Heart right ventricle (tissue), 16 donors: ENCODE measurements around the gene MFNG. TPM values are rescaled to one million over a fixed set of nuclear protein-coding genes. Genes with fewer than 3 reads are reported as not detected.
"Not testable (repeated sequence)": the region's sequence is repeated elsewhere in the genome, so short reads cannot be mapped to it uniquely, and the experiment has no call there.

Experiments used
- ATAC-seq, 8 donors: fragments of 200-7000 bp; cut with Tn5 transposase; one replicate each; pipeline ENCODE4 v1.9.1; 2020; ENCODE audit warnings: mild to moderate bottlenecking in 8 of 8, moderate library complexity in 8 of 8, moderate number of reproducible peaks in 1 of 8
- DNase-seq, 2 donors: peaks; one replicate each; pipeline ENCODE4 v3.0.0-alpha.2; 2020
- H3K27ac ChIP-seq, 10 donors: fragments of 200-600 bp; sonication (generic) in 2 of 10; one replicate each; pipeline versions ENCODE4 v1.5.0 to v1.8.0; 2020 to 2022; ENCODE audit warnings: mild to moderate bottlenecking in 3 of 10
- H3K27me3 ChIP-seq, 7 donors: fragments of 200-600 bp; one replicate each; pipeline ENCODE4 v1.8.0; 2021 to 2022; ENCODE audit warnings: mild to moderate bottlenecking in 2 of 7
- H3K36me3 ChIP-seq, 9 donors: fragments of 200-600 bp; sonication (generic) in 1 of 9; one replicate each; pipeline versions ENCODE4 v1.5.0 to v1.8.0; 2020 to 2022; ENCODE audit warnings: mild to moderate bottlenecking in 2 of 9
- H3K4me1 ChIP-seq, 9 donors: fragments of 200-600 bp; sonication (generic) in 1 of 9; one replicate each; pipeline versions ENCODE4 v1.5.0 to v1.8.0; 2020 to 2022; ENCODE audit warnings: mild to moderate bottlenecking in 4 of 9
- H3K4me3 ChIP-seq, 10 donors: fragments of 200-600 bp; sonication (generic) in 2 of 10; one replicate each; pipeline versions ENCODE4 v1.5.0 to v1.8.0; 2020 to 2022; ENCODE audit warnings: mild to moderate bottlenecking in 7 of 10, moderate library complexity in 2 of 10
- H3K9me3 ChIP-seq, 11 donors: fragments of 200-600 bp in 10 of 11; sonication (generic) in 2 of 11; one replicate each; pipeline versions ENCODE4 v1.5.0 to v1.8.0; 2013 to 2022; ENCODE audit warnings: mild to moderate bottlenecking in 2 of 11, control low read depth in 1 of 11, moderate library complexity in 1 of 11
- whole genome bisulfite sequencing, 2 donors: extraction: QIAGEN DNeasy Blood & Tissue Kit; methylation state at CpG; one replicate each; pipeline ENCODE4 v1.1.7; 2013; ENCODE audit warnings: inconsistent platforms in 1 of 2; 5-methylcytosine and 5-hydroxymethylcytosine counted together
- intact Hi-C, 10 donors: fragments of 100-400 bp; cut with DNase I; formaldehyde crosslinking; loops; one replicate each; pipeline versions ENCODE4 v1.11.1 to v1.14.2; 2022
- polyA plus RNA-seq, 2 donors: library from polyadenylated mRNA; stranded (reverse); fragments of 200-250 nt; gene quantifications; one replicate each; pipeline ENCODE4 v1.2.3, GENCODE V29; 2013
- total RNA-seq, 10 donors: library from RNA; stranded (reverse); fragmentation: NEBNext Ultra II Directional in 3 of 10; extraction: Animal tissue kit (Norgen Biotek cat#: 25700) in 3 of 10; gene quantifications; one replicate each; pipeline versions ENCODE4 v1.2.1 to v1.2.4, GENCODE V29; 2021 to 2023
- TF ChIP-seq, protein P1 (sequence below), 9 donors: fragments of 200-600 bp; sonication (generic) in 2 of 9; IDR thresholded peaks; one replicate each; pipeline versions ENCODE4 v1.5.0 to v1.8.0; 2021 to 2022; ENCODE audit warnings: antibody characterized with exemption in 9 of 9, mild to moderate bottlenecking in 5 of 9, moderate library complexity in 1 of 9
- donor health status: Arrhythmogenic right ventricular cardiomyopathy.
- donor health status: ischemic (EF 13 %, LVEDD 7.1; RV severe dilation, severe dysfunction).
- donor health status: healthy with polysubstance abuse.
- donor health status: DM: no; HTN: yes; CAD: no.
- donor health status: DM: no; HTN: no; CAD: no.
- donor health status: ischemic (EF 25% LVEDD 6.9; RV normal size, moderate dysfunction).
- donor health status: ischemic (EF 25% LVEDD 5.7; RV mildly dilated, moderate dysfunction).
- donor health status: healthy.
- donor health status: DM: yes; HTN: yes; CAD: no.
- donor health status: Ischemic cardiomyopathy.
- donor health status: ischemic (EF 35%, LVEDD 5.7; RV mildly dilated, moderate dysfunction).
- donor health status: nonischemic (EF 11% LVEDD 7.7; RV severe dilation, severe dysfunction).
- donor health status: DM: yes; HTN: yes; CAD: no.
- donor health status: PGD.
- donor health status: ischemic (EF 29% LVEDD 5.4; RV normal size, mild dysfunction).
- donor health status: nonischemic (EF 23%, LVEDD 6.1; RV moderate dilation, normal function).

Gene MFNG
- total and polyA plus RNA-seq, 12 donors: 5.1 to 19.4 (median 8.8) TPM

DNA sequence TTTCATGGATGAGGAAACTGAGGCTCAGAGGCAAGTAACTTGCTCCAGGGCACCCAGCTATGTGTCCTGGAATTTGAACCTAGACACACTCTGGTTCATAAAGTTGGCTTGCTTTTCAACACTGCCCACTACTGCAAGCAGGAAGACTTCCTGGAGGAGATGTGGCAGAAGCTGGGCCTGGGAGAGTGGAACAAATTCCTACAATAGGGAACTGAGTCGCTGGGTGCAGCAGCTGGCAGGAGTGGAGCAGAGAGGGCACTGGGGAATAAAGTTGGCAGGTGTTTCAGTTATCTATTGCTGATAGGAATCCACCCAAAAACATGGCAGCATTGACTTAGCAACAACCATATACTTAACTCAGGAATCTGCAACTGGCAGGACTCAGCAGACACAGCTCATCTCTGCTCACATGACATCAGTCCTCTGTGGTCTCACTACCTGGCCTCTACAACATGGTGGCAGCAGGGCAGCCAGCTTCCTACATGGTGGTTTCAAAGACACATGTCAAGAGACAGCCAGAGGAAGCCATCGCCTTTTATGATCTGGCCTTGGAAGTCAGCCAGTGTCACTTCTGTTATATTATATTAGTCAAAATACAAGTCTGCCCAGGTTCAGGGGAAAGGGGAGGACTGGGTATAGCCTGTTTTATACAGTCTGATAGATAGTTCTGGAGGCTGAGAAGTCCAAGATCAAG is 43.6 kb upstream of the MFNG start:
- ATAC-seq: no peak
- intact Hi-C loops: no loop called here

DNA sequence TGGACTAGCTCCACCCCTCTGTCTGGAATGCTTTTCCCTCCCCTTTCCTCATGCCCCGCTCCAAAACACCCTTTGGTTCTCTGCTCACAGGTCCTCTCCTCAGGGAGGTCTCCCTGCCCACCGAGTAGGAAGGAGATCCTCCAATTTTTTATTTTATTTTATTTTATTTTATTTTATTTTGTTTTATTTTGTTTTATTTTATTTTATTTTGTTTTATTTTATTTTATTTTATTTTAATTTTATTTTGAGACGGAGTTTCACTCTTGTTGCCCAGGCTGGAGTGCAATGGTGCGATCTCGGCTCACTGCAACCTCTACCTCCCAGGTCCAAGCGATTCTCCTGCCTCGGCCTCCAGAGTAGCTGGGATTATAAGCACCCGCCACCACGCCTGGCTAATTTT is 41.8 kb upstream of the MFNG start:
- not testable (repeated sequence) for ATAC-seq

More for the DNA sequence above, 43.6 kb upstream of the MFNG start:
- no peaks in the 10 kb centered on the region for H3K36me3 ChIP-seq
- DNase-seq: no peak
- peaks cover 0 to 24% (median 0%) of the 10 kb centered on the region in 9 donors for H3K4me1 ChIP-seq
- peaks cover 0 to 4% (median 0%) of the 10 kb centered on the region in 7 donors for H3K27me3 ChIP-seq
- TF ChIP-seq, protein P1, sequence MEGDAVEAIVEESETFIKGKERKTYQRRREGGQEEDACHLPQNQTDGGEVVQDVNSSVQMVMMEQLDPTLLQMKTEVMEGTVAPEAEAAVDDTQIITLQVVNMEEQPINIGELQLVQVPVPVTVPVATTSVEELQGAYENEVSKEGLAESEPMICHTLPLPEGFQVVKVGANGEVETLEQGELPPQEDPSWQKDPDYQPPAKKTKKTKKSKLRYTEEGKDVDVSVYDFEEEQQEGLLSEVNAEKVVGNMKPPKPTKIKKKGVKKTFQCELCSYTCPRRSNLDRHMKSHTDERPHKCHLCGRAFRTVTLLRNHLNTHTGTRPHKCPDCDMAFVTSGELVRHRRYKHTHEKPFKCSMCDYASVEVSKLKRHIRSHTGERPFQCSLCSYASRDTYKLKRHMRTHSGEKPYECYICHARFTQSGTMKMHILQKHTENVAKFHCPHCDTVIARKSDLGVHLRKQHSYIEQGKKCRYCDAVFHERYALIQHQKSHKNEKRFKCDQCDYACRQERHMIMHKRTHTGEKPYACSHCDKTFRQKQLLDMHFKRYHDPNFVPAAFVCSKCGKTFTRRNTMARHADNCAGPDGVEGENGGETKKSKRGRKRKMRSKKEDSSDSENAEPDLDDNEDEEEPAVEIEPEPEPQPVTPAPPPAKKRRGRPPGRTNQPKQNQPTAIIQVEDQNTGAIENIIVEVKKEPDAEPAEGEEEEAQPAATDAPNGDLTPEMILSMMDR (IDR thresholded peaks at IDR 0.05): no peak
- H3K27ac ChIP-seq: no peak overlapping the region
- no peaks in the 10 kb centered on the region for H3K9me3 ChIP-seq
- WGBS, 2 donors: 52 to 59% methylated on average over 2 of the region's 2 CpGs
- no peak overlapping the region for H3K4me3 ChIP-seq

DNA sequence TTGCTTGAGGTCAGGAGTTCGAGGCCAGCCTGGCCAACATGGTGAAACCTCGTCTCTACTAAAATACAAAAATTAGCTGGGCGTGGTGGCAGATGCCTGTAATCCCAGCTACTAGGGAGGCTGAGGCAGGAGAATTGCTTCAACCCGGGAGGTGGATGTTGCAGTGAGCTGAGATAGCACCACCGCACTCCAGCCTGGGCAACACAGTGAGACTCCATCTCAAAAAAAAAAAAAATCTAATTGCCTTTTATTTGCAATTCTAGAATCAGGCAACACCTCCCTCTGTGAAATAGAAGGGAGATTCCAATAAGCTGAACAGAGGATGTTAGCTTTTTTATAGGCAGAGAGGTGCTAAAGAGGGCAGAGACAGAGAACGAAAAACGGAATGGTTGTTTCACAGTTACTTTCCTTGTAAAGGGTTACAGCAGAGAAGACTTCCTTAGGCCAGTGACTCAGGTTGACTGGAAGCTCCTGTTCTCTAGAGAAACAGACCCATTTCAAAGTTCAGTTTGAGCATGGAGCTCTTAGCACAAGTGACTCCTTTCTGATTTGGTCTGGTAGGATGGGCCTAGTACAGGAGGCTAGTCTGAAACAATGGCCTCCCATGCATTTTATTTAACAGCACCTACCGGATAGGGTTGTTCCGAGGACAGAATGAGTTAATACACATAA is 41.0 kb upstream of the MFNG start:
- WGBS, 2 donors: 96% methylated on average over 9 of the region's 9 CpGs
- H3K9me3 ChIP-seq, H3K27ac ChIP-seq, DNase-seq, H3K4me3 ChIP-seq, intact Hi-C loops, ATAC-seq, H3K36me3 ChIP-seq: not testable (repeated sequence)
- Histone ChIP-seq H3K4me1 (peaks cover 0 to 16% (median 0%) of the 10 kb centered on the region in 9 donors), H3K27me3 (peaks cover 0 to 13% (median 0%) of the 10 kb centered on the region in 7 donors)

More for the DNA sequence above, 41.8 kb upstream of the MFNG start:
- H3K36me3 ChIP-seq, intact Hi-C loops, H3K9me3 ChIP-seq, H3K4me3 ChIP-seq, H3K27ac ChIP-seq, DNase-seq: not testable (repeated sequence)
- H3K4me1 ChIP-seq: peaks cover 0 to 16% (median 0%) of the 10 kb centered on the region in 9 donors
- WGBS, 2 donors: 95 to 99% methylated on average over 9 of the region's 9 CpGs
- peaks cover 0 to 12% (median 0%) of the 10 kb centered on the region in 7 donors for H3K27me3 ChIP-seq

DNA sequence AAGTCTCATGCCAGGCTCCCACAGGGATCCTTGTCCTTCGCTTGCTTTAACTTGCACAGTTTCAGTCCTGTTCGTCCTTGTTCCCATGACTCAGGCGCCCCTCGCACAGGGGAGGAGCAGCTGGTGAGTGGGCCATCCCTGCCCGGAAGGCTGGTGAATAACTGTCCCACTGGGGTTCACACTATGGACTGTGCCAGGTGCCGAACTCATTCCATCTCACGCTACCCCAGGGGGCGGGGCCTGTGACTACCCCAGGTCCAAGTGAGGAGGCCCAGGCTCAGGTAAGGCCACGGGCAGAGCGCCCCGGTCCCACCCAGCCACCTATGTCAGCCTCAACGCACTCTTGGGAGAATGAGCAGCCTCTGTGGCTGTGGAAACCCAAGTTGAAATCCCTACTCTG is 40.2 kb upstream of the MFNG start:
- DNase-seq (no peak), ATAC-seq (peak in 2 of 8 donors; percentile 7 to 19)
- H3K27me3 ChIP-seq: peaks cover 0 to 21% (median 0%) of the 10 kb centered on the region in 7 donors
- H3K27ac ChIP-seq: no peak overlapping the region
- no peaks in the 10 kb centered on the region for H3K36me3 ChIP-seq
- H3K4me3 ChIP-seq: no peak overlapping the region
- TF ChIP-seq, protein P1 (IDR thresholded peaks at IDR 0.05): no peak
- intact Hi-C loops: no loop called here
- peaks cover 0 to 16% (median 1%) of the 10 kb centered on the region in 9 donors for H3K4me1 ChIP-seq
- no peaks in the 10 kb centered on the region for H3K9me3 ChIP-seq
- WGBS, 2 donors: 77 to 83% methylated on average over 12 of the region's 12 CpGs

DNA sequence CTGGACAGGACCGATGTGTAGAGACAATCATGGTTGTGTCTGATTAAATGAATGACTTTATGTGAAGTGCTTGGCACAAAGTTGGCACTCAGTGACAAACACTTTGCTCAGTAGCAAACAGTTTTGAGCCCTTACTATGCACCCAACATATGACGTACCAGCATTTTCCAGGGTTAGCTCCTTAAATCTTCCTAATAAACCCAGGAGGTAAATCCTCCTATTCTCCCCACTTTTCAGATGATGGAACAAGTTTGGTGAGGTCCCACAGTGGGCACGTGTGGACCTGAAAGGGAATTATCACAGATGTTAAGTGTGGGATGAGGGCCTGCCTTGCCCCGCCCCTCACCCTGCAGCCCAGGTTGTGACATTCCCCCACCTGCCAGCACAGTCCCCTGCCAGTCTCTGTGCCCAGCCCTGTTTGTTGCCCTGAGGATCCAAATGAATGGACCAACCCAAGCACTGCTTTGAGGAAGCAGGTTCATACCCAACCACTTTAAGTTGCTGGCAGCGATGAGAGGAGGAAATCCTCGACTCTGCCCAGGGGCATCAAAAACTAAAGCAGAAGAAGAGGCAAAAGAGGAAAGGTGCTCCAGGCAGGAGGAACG is 39.7 kb upstream of the MFNG start:
- Histone ChIP-seq H3K9me3 (no peaks in the 10 kb centered on the region), H3K4me1 (peaks cover 0 to 17% (median 7%) of the 10 kb centered on the region in 9 donors)
- ATAC-seq: no peak

More for the DNA sequence above, 39.7 kb upstream of the MFNG start:
- Histone ChIP-seq H3K27me3 (peaks cover 0 to 26% (median 0%) of the 10 kb centered on the region in 7 donors), H3K36me3 (no peaks in the 10 kb centered on the region), H3K4me3 (no peak overlapping the region), H3K27ac (no peak overlapping the region)
- no peak for DNase-seq
- TF ChIP-seq, protein P1 (IDR thresholded peaks at IDR 0.05): no peak
- intact Hi-C loops: no loop called here
- 80 to 81% methylated on average over 7 of the region's 7 CpGs for WGBS, 2 donors
